A549 (cell line): ENCODE results near the gene CRYGN. TPM values are rescaled to one million over a fixed set of nuclear protein-coding genes. Genes with fewer than 3 reads are reported as not detected.
A peak's percentile ranks its signal among the peaks of the same experiment; 100 is the strongest.

ENCODE experiments used
- ATAC-seq, 2 experiments: fragments of 200-7000 bp in 1 of 2; fragments of >200 bp in 1 of 2; cut with Nextera tagmentation in 1 of 2; cut with Tn5 transposase in 1 of 2; 3 replicates each; pipeline versions ENCODE4 v1.8.0 to v1.9.1; 2018 to 2020; ENCODE audit warnings: mild to moderate bottlenecking in 1 of 2, moderate library complexity in 1 of 2
- CTCF ChIA-PET: fragments of 300-600 bp; sonication (Branson Sonifier 250); formaldehyde crosslinking; extraction: SDS; loops from one replicate; lab custom pipeline; 2021; ENCODE audit warnings: antibody characterized with exemption, inconsistent platforms; lab: Yijun Ruan, JAX
- POLR2A ChIA-PET: fragments of 350-600 bp; formaldehyde crosslinking; extraction: SDS; loops from one replicate; lab custom pipeline; 2021; ENCODE audit warnings: antibody characterized with exemption, inconsistent platforms; lab: Yijun Ruan, JAX
- DNase-seq, 2 experiments: peaks; one replicate each; pipeline versions ENCODE4 v3.0.0 to v3.0.0-alpha.2; 2011 to 2016; ENCODE audit warnings: low read depth in 1 of 2, low spot score in 1 of 2
- FAIRE-seq: peaks from 2 replicates; lab custom pipeline; 2011; peaks lifted over from hg19 to GRCh38; lab: Jason Lieb, UNC
- H3K27ac ChIP-seq, 2 experiments: fragments of >200 bp; sonication (Bioruptor Twin); formaldehyde crosslinking; 3 replicates each; pipeline ENCODE4 v1.5.1; 2016 to 2017
- H3K4me1 ChIP-seq: fragments of >200 bp; sonication (Bioruptor Twin); formaldehyde crosslinking; 3 replicates; pipeline ENCODE4 v1.6.1; 2016
- H3K4me2 ChIP-seq: fragments of >200 bp; sonication (Bioruptor Twin); formaldehyde crosslinking; 3 replicates; pipeline ENCODE4 v1.6.1; 2016
- H3K4me3 ChIP-seq: fragments of >200 bp; sonication (Bioruptor Twin); formaldehyde crosslinking; 3 replicates; pipeline ENCODE4 v1.5.1; 2016
- H3K9me3 ChIP-seq: fragments of >200 bp; sonication (Bioruptor Twin); formaldehyde crosslinking; 3 replicates; pipeline ENCODE4 v1.6.1; 2016
- BCL3 ChIP-seq: fragments of >200 bp; sonication (Bioruptor Twin); formaldehyde crosslinking; IDR thresholded peaks from 3 replicates; pipeline ENCODE4 v1.6.1; 2016
- BHLHE40 ChIP-seq: IDR thresholded peaks from 2 replicates; pipeline ENCODE4 v1.6.1; 2012; ENCODE audit warnings: low read depth, low read length, inconsistent platforms
- EHF ChIP-seq: fragments of 250-450 bp; sonication (Bioruptor Pico); IDR thresholded peaks from 2 replicates; pipeline ENCODE4 v1.5.0; 2020; ENCODE audit warnings: mild to moderate bottlenecking
- FOXS1 ChIP-seq: fragments of 250-450 bp; sonication (Bioruptor Pico); IDR thresholded peaks from 2 replicates; pipeline ENCODE4 v1.5.0; 2020; ENCODE audit warnings: mild to moderate bottlenecking, moderate library complexity
- HEYL ChIP-seq: fragments of 250-450 bp; sonication (Bioruptor Pico); IDR thresholded peaks from 2 replicates; pipeline ENCODE4 v1.8.0; 2021; ENCODE audit warnings: mild to moderate bottlenecking, moderate library complexity
- HOXB5 ChIP-seq: fragments of 250-450 bp; sonication (Bioruptor Pico); IDR thresholded peaks from 2 replicates; pipeline ENCODE4 v1.5.0; 2020; ENCODE audit warnings: mild to moderate bottlenecking, moderate library complexity
- JUN ChIP-seq, 2 experiments: fragments of >200 bp; sonication (Bioruptor Twin); formaldehyde crosslinking; IDR thresholded peaks; 2 replicates in 1 of 2; 3 replicates in 1 of 2; pipeline ENCODE4 v1.6.1; 2016 to 2017
- KDM1A ChIP-seq: fragments of 200-600 bp; sonication (generic); IDR thresholded peaks from 2 replicates; pipeline ENCODE4 v1.6.1; 2016; ENCODE audit warnings: low read depth, mild to moderate bottlenecking
- MAX ChIP-seq: IDR thresholded peaks from 2 replicates; pipeline ENCODE4 v1.6.1; 2012
- MYC ChIP-seq: IDR thresholded peaks from 2 replicates; pipeline ENCODE4 v1.6.1; 2012; ENCODE audit warnings: mild to moderate bottlenecking, inconsistent platforms, low read length, improper control_type of control experiment, borderline replicate concordance
- NPAS2 ChIP-seq: fragments of 250-450 bp; sonication (Bioruptor Pico); IDR thresholded peaks from 2 replicates; pipeline ENCODE4 v1.8.0; 2022; ENCODE audit warnings: mild to moderate bottlenecking, moderate library complexity, borderline replicate concordance
- PHF8 ChIP-seq: fragments of 200-600 bp; sonication (generic); IDR thresholded peaks from 2 replicates; pipeline ENCODE4 v1.6.1; 2016; ENCODE audit warnings: low read depth, mild to moderate bottlenecking, antibody characterized with exemption, moderate library complexity, borderline replicate concordance
- POLR2A ChIP-seq: IDR thresholded peaks from 2 replicates; pipeline ENCODE4 v1.6.1; 2012; ENCODE audit warnings: mild to moderate bottlenecking, low read length
- RCOR1 ChIP-seq: fragments of 150-350 bp; IDR thresholded peaks from 2 replicates; pipeline ENCODE4 v1.6.1; 2014; ENCODE audit warnings: antibody characterized with exemption, low read length, low read depth
- SREBF2 ChIP-seq: fragments of 450-650 bp; IDR thresholded peaks from 2 replicates; pipeline ENCODE4 v1.6.1; 2014; ENCODE audit warnings: mild to moderate bottlenecking, moderate library complexity
- TFCP2L1 ChIP-seq: fragments of 250-450 bp; sonication (Bioruptor Pico); IDR thresholded peaks from 2 replicates; pipeline ENCODE4 v1.5.0; 2021; ENCODE audit warnings: mild to moderate bottlenecking
- TP53 ChIP-seq: fragments of 250-450 bp; sonication (Bioruptor Pico); IDR thresholded peaks from 2 replicates; pipeline ENCODE4 v1.5.0; 2021; ENCODE audit warnings: mild to moderate bottlenecking, moderate library complexity
- USF2 ChIP-seq: fragments of 450-650 bp; IDR thresholded peaks from 2 replicates; pipeline ENCODE4 v1.6.1; 2014; ENCODE audit warnings: antibody characterized with exemption
- ZC3H11A ChIP-seq: fragments of 450-650 bp; IDR thresholded peaks from 2 replicates; pipeline ENCODE4 v1.6.1; 2014; ENCODE audit warnings: antibody characterized with exemption, mild to moderate bottlenecking
- ZNF302 ChIP-seq: fragments of 250-450 bp; sonication (Bioruptor Pico); IDR thresholded peaks from 2 replicates; pipeline ENCODE4 v1.9.0; 2021; ENCODE audit warnings: inconsistent platforms, mild to moderate bottlenecking, moderate library complexity
- WGBS: methylation state at CpG from one replicate; pipeline ENCODE4 v1.1.6; 2017; ENCODE audit errors: missing lambda C conversion rate; 5-methylcytosine and 5-hydroxymethylcytosine counted together
- polyA plus RNA-seq, 4 experiments: library from polyadenylated mRNA; depleted of rRNA in 3 of 4; stranded (reverse); fragments of >200 nt; fragmentation: RNase III in 1 of 4; extraction: RNeasy Plus Mini Kit Qiagen cat#74134 plus additional on column Dnase treatment in 1 of 4; gene quantifications; 2 replicates in 3 of 4; 3 replicates in 1 of 4; pipeline ENCODE4 v1.2.3, GENCODE V29; 2011 to 2017

The CRYGN gene
- polyA plus RNA-seq, 2 of the 4 experiments (the other 2 are of a cell fraction) = not detected

GRCh38 chr7:151482883-151483710 lies 43.2 kb upstream of the CRYGN start:
- Histone ChIP-seq H3K4me2 (no peak overlapping the region), H3K4me3 (no peak overlapping the region), H3K27ac (no peak overlapping the region; a peak in 1 of 6 replicates), H3K9me3 (no peaks in the 10 kb centered on the region), H3K4me1 (peaks cover 38% of the 10 kb centered on the region)
- DNase-seq (no peak), FAIRE-seq (no peak), ATAC-seq (peak; percentile 49 to 52; a peak in 3 of 6 replicates)
- POLR2A ChIA-PET = interaction anchor here (1.4 kb wide), 1 partner anchor 37 kb away, joined by 7 read pairs; the partner anchor contains the start of gene RHEB
- WGBS = 77% methylated on average over 8 of the region's 8 CpGs
- TF ChIP-seq HOXB5 (CRISPR knock-in tag) = no peak
- no peak for TF ChIP-seq USF2
- no peak for TF ChIP-seq MYC
- TF ChIP-seq TFCP2L1 (CRISPR knock-in tag) = no peak
- TF ChIP-seq HEYL (CRISPR knock-in tag) = no peak
- TF ChIP-seq JUN (IDR thresholded peaks at IDR 0.05) = no peak
- no peak for TF ChIP-seq TP53 (CRISPR knock-in tag)
- TF ChIP-seq BCL3 = no peak
- TF ChIP-seq ZNF302 (CRISPR knock-in tag) = no peak
- TF ChIP-seq MAX = no peak
- TF ChIP-seq POLR2A = no peak
- no peak for TF ChIP-seq SREBF2
- TF ChIP-seq BHLHE40 = no peak
- no peak for TF ChIP-seq ZC3H11A
- no peak for TF ChIP-seq NPAS2 (CRISPR knock-in tag)
- TF ChIP-seq FOXS1 = no peak
- no peak for TF ChIP-seq PHF8
- CTCF ChIA-PET = interaction anchor here (0.9 to 3.7 kb wide), 6 partner anchors 15 to 277 kb away, joined by 3 to 14 read pairs (median 6); no protein-coding TSS in a partner anchor

GRCh38 chr7:151481650-151482505 lies 41.9 kb upstream of the CRYGN start:
- CTCF ChIA-PET = interaction anchor here (1.1 to 3.3 kb wide), 3 partner anchors 16 to 66 kb away, joined by 3 to 13 read pairs (median 5); no protein-coding TSS in a partner anchor
- peak in 1 of 2 experiments; percentile 35; a peak in 3 of 6 replicates for ATAC-seq
- no peak for FAIRE-seq
- Histone ChIP-seq H3K27ac (no peak overlapping the region; a peak in 1 of 6 replicates), H3K4me1 (peaks cover 38% of the 10 kb centered on the region), H3K4me3 (no peak overlapping the region), H3K9me3 (no peaks in the 10 kb centered on the region), H3K4me2 (no peak overlapping the region)
- no peak for TF ChIP-seq KDM1A
- TF ChIP-seq ZC3H11A = no peak
- TF ChIP-seq EHF = no peak
- TF ChIP-seq RCOR1 = no peak
- POLR2A ChIA-PET = interaction anchor here (1.4 kb wide), 1 partner anchor 38 kb away, joined by 7 read pairs; the partner anchor contains the start of gene RHEB
- 87% methylated on average over 4 of the region's 4 CpGs for WGBS
- DNase-seq = no peak
